ENCODE results near the gene ABCD2.
"Not testable (repeated sequence)": the region's sequence is repeated elsewhere in the genome, so short reads cannot be mapped to it uniquely, and the experiment has no call there.

The ABCD2 gene

DNA sequence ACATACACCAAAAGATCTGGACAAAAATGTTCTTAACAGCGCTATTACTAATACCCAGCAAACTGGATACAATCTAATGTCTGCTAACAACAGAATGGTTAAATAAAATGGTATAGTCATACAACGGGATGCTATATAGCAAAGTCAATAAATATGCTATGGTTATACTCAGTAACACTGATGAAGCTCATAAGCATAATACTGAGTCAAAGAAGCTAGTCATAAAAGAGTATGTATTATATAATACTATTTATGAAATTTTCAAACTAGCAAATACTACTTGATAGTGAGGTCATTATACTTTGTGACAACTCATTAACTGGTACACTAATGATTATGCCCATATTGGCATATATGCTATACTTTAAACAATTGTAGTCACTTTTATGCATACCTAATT, 7.4 kb downstream of the ABCD2 start:
- TF ChIP-seq, protein P1, sequence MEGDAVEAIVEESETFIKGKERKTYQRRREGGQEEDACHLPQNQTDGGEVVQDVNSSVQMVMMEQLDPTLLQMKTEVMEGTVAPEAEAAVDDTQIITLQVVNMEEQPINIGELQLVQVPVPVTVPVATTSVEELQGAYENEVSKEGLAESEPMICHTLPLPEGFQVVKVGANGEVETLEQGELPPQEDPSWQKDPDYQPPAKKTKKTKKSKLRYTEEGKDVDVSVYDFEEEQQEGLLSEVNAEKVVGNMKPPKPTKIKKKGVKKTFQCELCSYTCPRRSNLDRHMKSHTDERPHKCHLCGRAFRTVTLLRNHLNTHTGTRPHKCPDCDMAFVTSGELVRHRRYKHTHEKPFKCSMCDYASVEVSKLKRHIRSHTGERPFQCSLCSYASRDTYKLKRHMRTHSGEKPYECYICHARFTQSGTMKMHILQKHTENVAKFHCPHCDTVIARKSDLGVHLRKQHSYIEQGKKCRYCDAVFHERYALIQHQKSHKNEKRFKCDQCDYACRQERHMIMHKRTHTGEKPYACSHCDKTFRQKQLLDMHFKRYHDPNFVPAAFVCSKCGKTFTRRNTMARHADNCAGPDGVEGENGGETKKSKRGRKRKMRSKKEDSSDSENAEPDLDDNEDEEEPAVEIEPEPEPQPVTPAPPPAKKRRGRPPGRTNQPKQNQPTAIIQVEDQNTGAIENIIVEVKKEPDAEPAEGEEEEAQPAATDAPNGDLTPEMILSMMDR (IDR thresholded peaks at IDR 0.05; ENCODE audit: low read depth, low read length), result no peak

DNA sequence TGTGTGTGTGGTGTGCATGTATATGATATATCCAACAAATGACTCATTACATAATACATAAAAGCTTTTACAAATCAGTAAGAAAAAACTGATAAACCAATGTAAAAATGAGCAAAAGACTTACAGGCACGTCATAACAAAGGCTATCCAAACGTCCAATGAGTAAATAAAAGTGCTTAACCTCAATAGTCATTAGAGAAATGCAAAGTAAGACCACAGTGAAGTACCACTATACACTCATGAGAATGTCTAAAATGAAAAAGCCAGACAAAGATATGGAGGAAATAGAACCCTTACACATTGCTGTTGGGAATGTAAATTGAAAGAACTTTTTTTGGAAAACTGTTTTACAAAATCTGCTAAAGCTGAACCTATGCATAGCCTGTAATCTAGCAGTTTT, 7.8 kb downstream of the ABCD2 start:
- no peak for DNase-seq (ENCODE audit: extremely low read depth, low read depth)
- TF ChIP-seq, protein P1 (IDR thresholded peaks at IDR 0.05; ENCODE audit: low read depth, low read length), result no peak

More for the DNA sequence above, 7.4 kb downstream of the ABCD2 start:
- no peak for DNase-seq (ENCODE audit: extremely low read depth, low read depth)

DNA sequence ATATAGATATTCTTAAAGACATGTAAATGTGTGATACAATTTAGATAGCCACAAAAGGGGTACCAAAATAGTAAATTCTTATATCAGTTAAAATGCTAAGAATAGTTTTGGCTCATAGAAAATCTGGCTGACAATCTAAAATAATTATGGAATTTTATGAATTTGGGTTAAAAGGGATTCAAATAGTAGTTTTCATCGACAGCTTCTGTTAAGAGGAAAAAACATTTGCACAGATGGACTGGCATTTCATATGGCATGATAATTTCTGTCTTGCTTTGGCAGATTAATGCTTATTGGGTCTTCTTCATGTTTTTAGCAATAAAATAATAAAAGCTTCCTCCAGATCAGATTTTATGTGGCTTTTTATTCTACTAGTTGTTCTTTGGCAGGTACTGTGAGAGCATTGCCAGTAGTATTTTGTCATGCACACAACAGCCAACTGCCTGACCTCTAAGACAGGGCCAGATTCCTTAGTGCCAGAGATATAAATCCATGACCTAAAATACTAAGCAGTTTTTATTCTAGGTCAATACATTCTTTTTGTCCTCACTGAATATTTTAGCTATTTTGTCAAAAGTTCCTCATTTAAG, 9.1 kb downstream of the ABCD2 start:
- no peak for DNase-seq (ENCODE audit: extremely low read depth, low read depth)
- TF ChIP-seq, protein P1 (IDR thresholded peaks at IDR 0.05; ENCODE audit: low read depth, low read length), result no peak

GRCh38 chr12:39606712-39607423, 12.7 kb downstream of the ABCD2 start:
- DNase-seq (ENCODE audit: extremely low read depth, low read depth), result no peak
- TF ChIP-seq, protein P1 (IDR thresholded peaks at IDR 0.05; ENCODE audit: low read depth, low read length), result no peak

DNA sequence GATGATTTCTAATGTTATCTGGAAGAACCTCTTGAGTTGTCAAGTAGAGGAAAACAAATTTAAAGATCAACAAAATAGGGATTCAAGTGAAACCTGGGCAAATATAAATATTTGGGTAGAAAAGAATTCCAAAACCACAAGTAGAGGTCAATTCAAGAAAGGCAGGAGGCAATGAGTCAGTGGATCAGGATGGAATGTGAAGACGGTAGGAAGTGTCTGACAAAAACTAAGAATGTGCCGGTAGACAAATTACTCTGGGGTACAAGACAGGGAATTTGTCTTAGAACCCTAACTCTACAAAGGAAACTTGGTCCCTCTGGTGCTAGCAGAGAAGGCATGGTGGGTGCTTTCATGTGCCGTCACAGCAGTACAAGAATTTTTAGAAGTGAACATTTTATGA, 13.6 kb downstream of the ABCD2 start:
- no peak for DNase-seq (ENCODE audit: extremely low read depth, low read depth)

DNA sequence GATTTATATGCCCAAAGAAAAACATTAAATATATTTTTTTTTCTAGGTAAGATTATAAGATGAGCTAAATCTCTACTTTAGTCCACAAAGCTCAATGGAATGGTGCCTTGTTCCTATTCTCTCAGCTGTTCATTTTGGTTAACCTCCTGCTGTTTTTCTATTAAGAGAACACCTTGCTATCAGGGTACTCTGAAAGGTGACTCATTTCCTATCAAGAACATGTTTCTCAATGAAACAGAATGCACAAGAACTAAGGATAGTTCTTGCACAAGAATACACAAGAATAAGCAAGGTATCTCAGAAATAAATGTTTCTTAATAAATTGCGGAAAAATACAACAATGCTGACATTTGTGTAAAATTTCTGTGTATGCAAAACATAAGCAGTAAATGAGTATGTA, 14.1 kb downstream of the ABCD2 start:
- DNase-seq (ENCODE audit: extremely low read depth, low read depth), result no peak
- TF ChIP-seq, protein P1 (IDR thresholded peaks at IDR 0.05; ENCODE audit: low read depth, low read length), result no peak

More for the DNA sequence above, 13.6 kb downstream of the ABCD2 start:
- TF ChIP-seq, protein P1 (IDR thresholded peaks at IDR 0.05; ENCODE audit: low read depth, low read length), result no peak

- TF ChIP-seq, protein P1 (IDR thresholded peaks at IDR 0.05; ENCODE audit: low read depth, low read length), result no peak
- no peak for DNase-seq (ENCODE audit: extremely low read depth, low read depth)
Measured at GRCh38 chr12:39603065-39603464, 16.5 kb downstream of the ABCD2 start.

DNA sequence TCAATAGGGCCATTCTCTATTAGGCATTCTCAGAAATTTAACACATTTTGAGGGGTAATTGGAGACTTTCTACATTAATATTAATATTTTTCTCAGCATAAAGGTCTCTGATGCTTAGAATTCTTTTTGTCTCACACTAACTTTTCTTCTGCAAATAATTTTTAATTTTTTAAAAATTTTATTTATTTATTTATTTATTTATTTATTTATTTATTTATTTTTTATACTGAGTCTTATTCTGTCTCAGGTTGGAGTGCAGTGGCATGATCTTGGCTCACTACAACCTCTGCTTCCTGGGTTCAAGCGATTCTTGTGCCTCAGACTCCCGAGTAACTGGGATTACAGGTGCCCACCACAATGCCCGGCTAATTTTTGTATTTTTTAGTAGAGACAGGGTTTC, 17.7 kb downstream of the ABCD2 start:
- DNase-seq (ENCODE audit: extremely low read depth, low read depth), result not testable (repeated sequence)
